Suprapubic skin (tissue), 4 donors: ENCODE measurements around the gene IFITM10. TPM values are rescaled to one million over a fixed set of nuclear protein-coding genes. Genes with fewer than 3 reads are reported as not detected.
A peak's percentile ranks its signal among the peaks of the same experiment; 100 is the strongest.
"Not testable (repeated sequence)": the region's sequence is repeated elsewhere in the genome, so short reads cannot be mapped to it uniquely, and the experiment has no call there.

Source experiments
- DNase-seq, 2 donors: peaks; one replicate each; pipeline ENCODE4 v3.0.0-alpha.2; 2019; ENCODE audit warnings: low spot score in 2 of 2
- H3K27ac ChIP-seq: fragments of 200-600 bp; sonication (generic); one replicate; pipeline ENCODE4 v1.5.1; 2019
- H3K27me3 ChIP-seq: fragments of 200-600 bp; sonication (generic); one replicate; pipeline ENCODE4 v1.5.1; 2019
- H3K36me3 ChIP-seq: fragments of 200-600 bp; sonication (generic); one replicate; pipeline ENCODE4 v1.5.1; 2019
- H3K4me1 ChIP-seq: fragments of 200-600 bp; sonication (generic); one replicate; pipeline ENCODE4 v1.5.1; 2019
- H3K4me3 ChIP-seq: fragments of 200-600 bp; sonication (generic); one replicate; pipeline ENCODE4 v1.5.1; 2019; ENCODE audit warnings: mild to moderate bottlenecking
- H3K9me3 ChIP-seq: fragments of 200-600 bp; sonication (generic); one replicate; pipeline ENCODE4 v1.5.1; 2019
- CTCF ChIP-seq, 2 donors: fragments of 200-600 bp in 1 of 2; fragments of 450-650 bp in 1 of 2; sonication (generic) in 1 of 2; IDR thresholded peaks; one replicate each; pipeline ENCODE4 v1.5.1; 2016 to 2019; ENCODE audit warnings: antibody characterized with exemption in 2 of 2, mild to moderate bottlenecking in 1 of 2, moderate library complexity in 1 of 2
- EP300 ChIP-seq: sonication (generic); formaldehyde crosslinking; IDR thresholded peaks from one replicate; pipeline ENCODE4 v1.6.1; 2017; ENCODE audit warnings: antibody characterized with exemption
- POLR2A ChIP-seq, 2 donors: fragments of 450-650 bp; IDR thresholded peaks; one replicate each; pipeline ENCODE4 v1.6.1; 2017; ENCODE audit warnings: antibody characterized with exemption in 2 of 2, mild to moderate bottlenecking in 2 of 2, moderate library complexity in 2 of 2
- POLR2AphosphoS5 ChIP-seq, 3 donors: sonication (generic); formaldehyde crosslinking; IDR thresholded peaks; one replicate each; pipeline ENCODE4 v1.6.1; 2017; ENCODE audit warnings: antibody characterized with exemption in 3 of 3
- WGBS: methylation state at CpG from one replicate; pipeline ENCODE4 v1.1.5; 2018; 5-methylcytosine and 5-hydroxymethylcytosine counted together
- total RNA-seq, 4 donors: library from RNA; depleted of rRNA; stranded (reverse); fragments of >200 nt; gene quantifications; one replicate each; pipeline ENCODE4 v1.1.0, GENCODE V29; 2016

The IFITM10 gene
- total RNA-seq, 4 donors from 2014 or later, result 2.6 to 7.6 (median 6.9) TPM

GRCh38 chr11:1770061-1770460, 19.7 kb upstream of the IFITM10 start:
- DNase-seq, result peak in 1 of 2 donors; percentile 53
- H3K4me1 ChIP-seq, result peaks cover 44% of the 10 kb centered on the region
- no peaks in the 10 kb centered on the region for H3K36me3 ChIP-seq
- no peaks in the 10 kb centered on the region for H3K9me3 ChIP-seq
- H3K27me3 ChIP-seq, result no peaks in the 10 kb centered on the region
- H3K4me3 ChIP-seq, result no peak overlapping the region
- no peak for TF ChIP-seq CTCF (IDR thresholded peaks at IDR 0.05)
- TF ChIP-seq EP300, result no peak
- no peak for TF ChIP-seq POLR2AphosphoS5 (IDR thresholded peaks at IDR 0.05)
- TF ChIP-seq POLR2A (IDR thresholded peaks at IDR 0.05), result no peak
- H3K27ac ChIP-seq, result no peak overlapping the region
- WGBS, result 91% methylated on average over 7 of the region's 7 CpGs

- peaks cover 45% of the 10 kb centered on the region for H3K4me1 ChIP-seq
- H3K36me3 ChIP-seq, H3K4me3 ChIP-seq, H3K9me3 ChIP-seq, H3K27ac ChIP-seq, H3K27me3 ChIP-seq: not testable (repeated sequence)
- DNase-seq, result peak; percentile 72
- WGBS, result 63% methylated on average over 8 of the region's 9 CpGs
Measured at GRCh38 chr11:1769304-1769936, 19.0 kb upstream of the IFITM10 start.

GRCh38 chr11:1768141-1768469, 17.7 kb upstream of the IFITM10 start:
- DNase-seq, result peak in 1 of 2 donors; percentile 53
- H3K27me3 ChIP-seq, result no peaks in the 10 kb centered on the region
- H3K4me3 ChIP-seq, result no peak overlapping the region
- peaks cover 48% of the 10 kb centered on the region for H3K4me1 ChIP-seq
- no peaks in the 10 kb centered on the region for H3K36me3 ChIP-seq
- no peaks in the 10 kb centered on the region for H3K9me3 ChIP-seq
- TF ChIP-seq EP300, result no peak
- H3K27ac ChIP-seq, result no peak overlapping the region
- 88% methylated on average over 7 of the region's 7 CpGs for WGBS

GRCh38 chr11:1767399-1768140, 17.2 kb upstream of the IFITM10 start:
- WGBS, result 89% methylated on average over 7 of the region's 19 CpGs
- peaks cover 48% of the 10 kb centered on the region for H3K4me1 ChIP-seq
- DNase-seq, result peak in 1 of 2 donors; percentile 62

GRCh38 chr11:1766719-1767398, 16.5 kb upstream of the IFITM10 start:
- Histone ChIP-seq H3K4me1 (peaks cover 48% of the 10 kb centered on the region), H3K4me3 (no peak overlapping the region), H3K27ac (no peak overlapping the region), H3K36me3 (no peaks in the 10 kb centered on the region), H3K9me3 (no peaks in the 10 kb centered on the region), H3K27me3 (no peaks in the 10 kb centered on the region)
- DNase-seq, result peak in 1 of 2 donors; percentile 57
- WGBS, result 93% methylated on average over 15 of the region's 22 CpGs
- no peak for TF ChIP-seq EP300
- TF ChIP-seq POLR2A (IDR thresholded peaks at IDR 0.05), result no peak

More at GRCh38 chr11:1767399-1768140, 17.2 kb upstream of the IFITM10 start:
- no peak overlapping the region for H3K4me3 ChIP-seq
- no peak for TF ChIP-seq POLR2A (IDR thresholded peaks at IDR 0.05)
- no peak for TF ChIP-seq CTCF (IDR thresholded peaks at IDR 0.05)
- no peak for TF ChIP-seq EP300
- TF ChIP-seq POLR2AphosphoS5 (IDR thresholded peaks at IDR 0.05), result no peak
- no peaks in the 10 kb centered on the region for H3K9me3 ChIP-seq
- H3K27me3 ChIP-seq, result no peaks in the 10 kb centered on the region
- H3K27ac ChIP-seq, result no peak overlapping the region
- H3K36me3 ChIP-seq, result no peaks in the 10 kb centered on the region

- peaks cover 48% of the 10 kb centered on the region for H3K4me1 ChIP-seq
- H3K36me3 ChIP-seq, result peaks cover 4% of the 10 kb centered on the region
- TF ChIP-seq POLR2AphosphoS5 (IDR thresholded peaks at IDR 0.05) (no peak), EP300 (no peak), POLR2A (IDR thresholded peaks at IDR 0.05) (no peak), CTCF (IDR thresholded peaks at IDR 0.05) (no peak)
- DNase-seq, result peak in 1 of 2 donors; percentile 61
- H3K27ac ChIP-seq, result no peak overlapping the region
- H3K27me3 ChIP-seq, result no peaks in the 10 kb centered on the region
- H3K4me3 ChIP-seq, result no peak overlapping the region
- WGBS, result 94% methylated on average over 24 of the region's 28 CpGs
- H3K9me3 ChIP-seq, result no peaks in the 10 kb centered on the region
Measured at GRCh38 chr11:1765871-1766718, 15.7 kb upstream of the IFITM10 start.
